ENCODE results near the gene ANHX. TPM values are rescaled to one million over a fixed set of nuclear protein-coding genes. Genes with fewer than 3 reads are reported as not detected.
"Not testable (repeated sequence)": the region's sequence is repeated elsewhere in the genome, so short reads cannot be mapped to it uniquely, and the experiment has no call there.

Gene ANHX
- total RNA-seq, result not detected
- not detected for polyA plus RNA-seq
- long read RNA-seq, donor 1, result 0 reads
- long read RNA-seq, donor 2, result 0 reads
- long read RNA-seq, donor 3, result 0 reads
- long read RNA-seq, donor 4, result 0 reads
- long read RNA-seq, donor 5, result 0 reads

DNA sequence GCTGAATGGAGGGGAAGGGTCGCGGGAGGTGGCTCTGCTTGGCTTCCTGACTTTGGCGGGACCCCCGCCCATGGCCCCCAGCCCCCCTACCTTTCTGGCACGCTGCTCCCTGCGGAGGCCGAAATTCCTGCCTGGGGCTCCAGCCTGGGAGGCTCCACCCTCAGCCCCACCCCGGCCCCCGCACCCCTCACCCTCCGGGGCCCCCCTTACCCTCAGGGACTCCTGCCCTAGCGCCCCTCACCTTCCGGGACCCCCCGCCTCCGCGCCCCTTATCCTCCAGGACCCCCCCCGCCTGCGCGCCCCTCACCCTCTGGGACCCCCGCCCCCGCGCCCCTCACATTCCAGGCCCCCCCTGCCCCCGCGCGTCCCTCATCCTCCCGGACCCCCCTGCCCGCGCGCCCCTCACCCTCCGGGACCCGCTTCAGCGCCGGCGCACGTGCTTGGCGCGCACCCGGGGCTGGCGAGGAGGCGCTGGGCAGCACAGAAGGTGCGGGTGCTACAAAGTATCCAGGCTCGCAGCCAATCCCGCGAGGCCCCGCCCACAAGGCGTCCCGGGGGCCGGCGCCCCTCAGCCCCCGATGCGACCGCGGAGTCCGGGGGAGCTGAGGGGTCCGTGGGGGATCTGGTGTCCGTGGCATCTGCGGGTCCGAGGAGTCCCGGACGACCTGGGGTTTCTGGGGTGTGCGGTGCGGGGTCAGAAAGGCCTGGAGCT is at the start of gene ANHX:
Gene ANHX, minus strand, starts transcription at position 477 of the 712 bp plus-strand sequence. CDS start 1,521 bp downstream, outside the sequence.
- Histone ChIP-seq H3K9ac (ENCODE audit: insufficient read depth in 1 of 2, low read length in 2 of 2) (no peak within 1 kb of the TSS), H3K9me3 (ENCODE audit: control insufficient read depth in 4 of 4, insufficient read depth in 3 of 4, low read length in 3 of 4) (peaks cover 0 to 29% (median 9%) of the 10 kb centered on the region in 4 donors), H3K27me3 (ENCODE audit: control insufficient read depth in 3 of 3, insufficient read depth in 3 of 3, low read length in 2 of 3) (peaks cover 0 to 7% (median 0%) of the 10 kb centered on the region in 3 donors), H3K36me3 (ENCODE audit: control insufficient read depth in 4 of 4, insufficient read depth in 4 of 4, low read length in 4 of 4) (no peaks in the 10 kb centered on the region), H3K4me1 (ENCODE audit: control insufficient read depth in 5 of 5, insufficient read depth in 5 of 5, low read length in 5 of 5) (no peaks in the 10 kb centered on the region), H3K4me3 (no peak within 1 kb of the TSS), H3K27ac (ENCODE audit: low read depth in 1 of 2, low read length in 1 of 2) (no peak within 1 kb of the TSS)
- DNase-seq (no peak), ATAC-seq (ENCODE audit: insufficient read depth, low FRiP score) (no peak)
- 41 to 43% methylated on average over 53 to 61 of the region's 61 CpGs for WGBS, 2 donors
- TF ChIP-seq, protein P1, sequence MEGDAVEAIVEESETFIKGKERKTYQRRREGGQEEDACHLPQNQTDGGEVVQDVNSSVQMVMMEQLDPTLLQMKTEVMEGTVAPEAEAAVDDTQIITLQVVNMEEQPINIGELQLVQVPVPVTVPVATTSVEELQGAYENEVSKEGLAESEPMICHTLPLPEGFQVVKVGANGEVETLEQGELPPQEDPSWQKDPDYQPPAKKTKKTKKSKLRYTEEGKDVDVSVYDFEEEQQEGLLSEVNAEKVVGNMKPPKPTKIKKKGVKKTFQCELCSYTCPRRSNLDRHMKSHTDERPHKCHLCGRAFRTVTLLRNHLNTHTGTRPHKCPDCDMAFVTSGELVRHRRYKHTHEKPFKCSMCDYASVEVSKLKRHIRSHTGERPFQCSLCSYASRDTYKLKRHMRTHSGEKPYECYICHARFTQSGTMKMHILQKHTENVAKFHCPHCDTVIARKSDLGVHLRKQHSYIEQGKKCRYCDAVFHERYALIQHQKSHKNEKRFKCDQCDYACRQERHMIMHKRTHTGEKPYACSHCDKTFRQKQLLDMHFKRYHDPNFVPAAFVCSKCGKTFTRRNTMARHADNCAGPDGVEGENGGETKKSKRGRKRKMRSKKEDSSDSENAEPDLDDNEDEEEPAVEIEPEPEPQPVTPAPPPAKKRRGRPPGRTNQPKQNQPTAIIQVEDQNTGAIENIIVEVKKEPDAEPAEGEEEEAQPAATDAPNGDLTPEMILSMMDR (IDR thresholded peaks at IDR 0.05; ENCODE audit: control extremely low read depth, extremely low read depth), result no peak

DNA sequence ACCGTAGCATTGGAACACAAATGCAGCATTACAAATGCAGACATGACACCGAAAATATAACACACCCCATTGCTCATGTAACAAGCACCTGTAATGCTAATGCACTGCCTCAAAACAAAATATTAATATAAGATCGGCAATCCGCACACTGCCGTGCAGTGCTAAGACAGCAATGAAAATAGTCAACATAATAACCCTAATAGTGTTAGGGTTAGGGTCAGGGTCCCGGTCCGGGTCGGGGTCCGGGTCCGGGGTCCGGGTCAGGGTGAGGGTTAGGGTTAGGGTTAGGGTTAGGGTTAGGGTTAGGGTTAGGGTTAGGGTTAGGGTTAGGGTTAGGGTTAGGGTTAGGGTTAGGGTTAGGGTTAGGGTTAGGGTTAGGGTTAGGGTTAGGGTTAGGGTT is 29.0 kb upstream of the ANHX start:
- H3K9me3 ChIP-seq (ENCODE audit: control insufficient read depth in 4 of 4, insufficient read depth in 3 of 4, low read length in 3 of 4); H3K27ac ChIP-seq (ENCODE audit: low read depth in 1 of 2, low read length in 1 of 2); H3K9ac ChIP-seq (ENCODE audit: insufficient read depth in 1 of 2, low read length in 2 of 2); ATAC-seq (ENCODE audit: insufficient read depth, low FRiP score); H3K4me1 ChIP-seq (ENCODE audit: control insufficient read depth in 5 of 5, insufficient read depth in 5 of 5, low read length in 5 of 5); H3K36me3 ChIP-seq (ENCODE audit: control insufficient read depth in 4 of 4, insufficient read depth in 4 of 4, low read length in 4 of 4); H3K4me3 ChIP-seq; H3K27me3 ChIP-seq (ENCODE audit: control insufficient read depth in 3 of 3, insufficient read depth in 3 of 3, low read length in 2 of 3): not testable (repeated sequence)
- peak in 2 of 3 donors; percentile 2 to 26 for DNase-seq
- 86 to 97% methylated on average over 11 of the region's 11 CpGs for WGBS, 2 donors

DNA sequence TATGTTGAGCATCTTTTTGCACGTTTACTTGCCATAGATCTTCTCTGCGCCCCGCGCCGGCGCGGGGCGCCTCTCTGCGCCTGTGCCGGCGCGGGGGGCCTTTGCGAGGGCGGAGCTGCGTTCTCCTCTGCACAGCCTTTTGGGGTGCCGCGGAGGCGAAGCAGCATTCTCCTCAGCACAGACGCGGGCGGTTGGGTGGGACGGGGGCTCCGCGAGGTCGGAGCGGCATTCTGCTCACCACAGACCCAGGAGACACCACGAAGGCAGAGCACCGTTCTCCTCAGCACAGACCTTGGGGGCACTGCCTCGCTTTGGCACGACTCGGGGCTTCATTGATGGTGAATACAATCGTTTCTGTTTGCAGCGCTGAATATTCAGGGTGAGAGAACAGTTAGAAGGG is 28.5 kb upstream of the ANHX start:
- H3K27ac ChIP-seq (ENCODE audit: low read depth in 1 of 2, low read length in 1 of 2), result no peak overlapping the region
- peaks cover 0 to 7% (median 0%) of the 10 kb centered on the region in 4 donors for H3K9me3 ChIP-seq (ENCODE audit: control insufficient read depth in 4 of 4, insufficient read depth in 3 of 4, low read length in 3 of 4)
- no peak for ATAC-seq (ENCODE audit: insufficient read depth, low FRiP score)
- 77 to 83% methylated on average over 31 to 33 of the region's 33 CpGs for WGBS, 2 donors
- H3K4me3 ChIP-seq, result no peak overlapping the region
- H3K4me1 ChIP-seq (ENCODE audit: control insufficient read depth in 5 of 5, insufficient read depth in 5 of 5, low read length in 5 of 5), result no peaks in the 10 kb centered on the region
- H3K27me3 ChIP-seq (ENCODE audit: control insufficient read depth in 3 of 3, insufficient read depth in 3 of 3, low read length in 2 of 3), result no peaks in the 10 kb centered on the region
- DNase-seq, result no peak
- TF ChIP-seq, protein P1 (IDR thresholded peaks at IDR 0.05; ENCODE audit: control extremely low read depth, extremely low read depth), result no peak
- no peaks in the 10 kb centered on the region for H3K36me3 ChIP-seq (ENCODE audit: control insufficient read depth in 4 of 4, insufficient read depth in 4 of 4, low read length in 4 of 4)
- no peak overlapping the region for H3K9ac ChIP-seq (ENCODE audit: insufficient read depth in 1 of 2, low read length in 2 of 2)

DNA sequence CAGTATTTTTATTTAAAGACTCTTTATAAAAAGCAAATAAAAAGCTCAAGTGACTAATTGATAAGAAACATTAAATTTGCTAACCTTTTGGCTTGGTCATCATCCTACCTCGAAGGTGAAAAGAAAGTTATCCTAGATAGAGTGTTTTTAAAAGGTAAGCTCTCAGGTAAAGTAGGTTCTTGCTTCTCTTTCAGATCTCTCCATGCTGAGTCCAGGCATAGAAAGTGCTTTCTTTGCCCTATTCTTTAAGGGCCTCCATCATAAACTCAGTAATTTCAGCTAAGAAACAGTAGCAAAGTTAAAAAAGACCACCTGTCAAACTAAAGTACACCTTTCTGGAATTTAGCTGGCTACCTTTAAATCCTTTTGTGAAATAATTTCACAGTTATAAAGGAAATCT is 20.6 kb upstream of the ANHX start:
- no peak for DNase-seq
- H3K27ac ChIP-seq (ENCODE audit: low read depth in 1 of 2, low read length in 1 of 2), result no peak overlapping the region
- no peaks in the 10 kb centered on the region for H3K36me3 ChIP-seq (ENCODE audit: control insufficient read depth in 4 of 4, insufficient read depth in 4 of 4, low read length in 4 of 4)
- no peak overlapping the region for H3K4me3 ChIP-seq
- WGBS, 2 donors, result 38 to 42% methylated on average over 1 of the region's 1 CpG
- peaks cover 0 to 18% (median 2%) of the 10 kb centered on the region in 4 donors for H3K9me3 ChIP-seq (ENCODE audit: control insufficient read depth in 4 of 4, insufficient read depth in 3 of 4, low read length in 3 of 4)
- ATAC-seq (ENCODE audit: insufficient read depth, low FRiP score), result no peak
- TF ChIP-seq, protein P1 (IDR thresholded peaks at IDR 0.05; ENCODE audit: control extremely low read depth, extremely low read depth), result no peak
- no peaks in the 10 kb centered on the region for H3K27me3 ChIP-seq (ENCODE audit: control insufficient read depth in 3 of 3, insufficient read depth in 3 of 3, low read length in 2 of 3)
- H3K9ac ChIP-seq (ENCODE audit: insufficient read depth in 1 of 2, low read length in 2 of 2), result no peak overlapping the region
- H3K4me1 ChIP-seq (ENCODE audit: control insufficient read depth in 5 of 5, insufficient read depth in 5 of 5, low read length in 5 of 5), result no peaks in the 10 kb centered on the region

DNA sequence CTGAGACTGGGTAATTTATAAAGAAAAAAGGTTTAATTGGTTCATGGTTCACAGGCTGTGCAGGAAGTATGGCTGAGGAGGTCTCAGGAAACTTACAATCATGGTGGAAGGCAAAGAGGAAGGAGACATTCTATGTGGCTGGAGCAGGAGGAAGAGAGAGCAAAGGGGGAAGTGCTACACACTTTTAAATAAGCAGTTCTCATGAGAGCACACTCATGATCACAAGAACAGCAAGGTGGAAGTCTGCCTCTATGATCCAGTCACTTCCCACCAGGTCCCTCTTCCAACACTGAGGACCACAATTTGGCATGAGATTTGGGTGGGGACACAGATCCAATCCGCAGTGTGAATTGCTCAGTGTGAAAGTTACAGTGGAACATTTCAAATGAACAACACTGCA is 20.2 kb upstream of the ANHX start:
- H3K9ac ChIP-seq (ENCODE audit: insufficient read depth in 1 of 2, low read length in 2 of 2); H3K36me3 ChIP-seq (ENCODE audit: control insufficient read depth in 4 of 4, insufficient read depth in 4 of 4, low read length in 4 of 4); ATAC-seq (ENCODE audit: insufficient read depth, low FRiP score); H3K27me3 ChIP-seq (ENCODE audit: control insufficient read depth in 3 of 3, insufficient read depth in 3 of 3, low read length in 2 of 3); H3K4me3 ChIP-seq; H3K4me1 ChIP-seq (ENCODE audit: control insufficient read depth in 5 of 5, insufficient read depth in 5 of 5, low read length in 5 of 5); DNase-seq; H3K27ac ChIP-seq (ENCODE audit: low read depth in 1 of 2, low read length in 1 of 2): not testable (repeated sequence)
- H3K9me3 ChIP-seq (ENCODE audit: control insufficient read depth in 4 of 4, insufficient read depth in 3 of 4, low read length in 3 of 4), result peaks cover 0 to 18% (median 2%) of the 10 kb centered on the region in 4 donors
- 28 to 37% methylated on average over 1 of the region's 1 CpG for whole genome bisulfite sequencing, 2 donors

Measured in lung (tissue), 16 donors.